ENCODE data around the gene ELAVL2. TPM values are rescaled to one million over a fixed set of nuclear protein-coding genes. Genes with fewer than 3 reads are reported as not detected.

The ELAVL2 gene
- total and polyA plus RNA-seq, 9 of the 15 experiments (the other 6 are each of a cell fraction or from before 2014, with no cell fraction given), result not detected

GRCh38 chr9:23663946-23664345 is 162.1 kb downstream of the ELAVL2 start (continued):
- TF ChIP-seq HBP1 (CRISPR knock-in tag; IDR thresholded peaks at IDR 0.05) (no peak), MNT (conservative IDR thresholded peaks at IDR 0.05) (no peak), ZNF384 (IDR thresholded peaks at IDR 0.05; ENCODE audit: low read depth, low read length) (no peak), HNRNPLL (IDR thresholded peaks at IDR 0.05; ENCODE audit: low read depth, low read length, poor library complexity, severe bottlenecking) (no peak), GMEB1 (CRISPR knock-in tag; IDR thresholded peaks at IDR 0.05) (no peak)

GRCh38 chr9:23663536-23663935 is 162.5 kb downstream of the ELAVL2 start:
- H3K4me3 ChIP-seq, result no peak overlapping the region
- no CpG with 5 or more reads among the region's 6 CpGs for WGBS (ENCODE audit: insufficient coverage, low coverage, missing lambda C conversion rate)
- H3K27ac ChIP-seq (ENCODE audit: extremely low read depth, low read depth, low read length), result no peak overlapping the region
- FAIRE-seq (no peak), DNase-seq (ENCODE audit: extremely low read depth in 1 of 4, low spot score in 3 of 4) (no peak), ATAC-seq (no peak)
- H3K27me3 ChIP-seq (ENCODE audit: control insufficient read depth in 2 of 2, insufficient read depth in 2 of 2, low read length in 2 of 2), result no peaks in the 10 kb centered on the region
- in situ Hi-C loops (cut with MboI), result no loop called here
- H3K79me2 ChIP-seq (ENCODE audit: control insufficient read depth, insufficient read depth, low read length), result no peaks in the 10 kb centered on the region
- H4K20me1 ChIP-seq (replicated peaks; ENCODE audit: control insufficient read depth, insufficient read depth, low read length), result no peaks in the 10 kb centered on the region
- no peaks in the 10 kb centered on the region for H3K9me1 ChIP-seq (ENCODE audit: control insufficient read depth, insufficient read depth, low read length)
- intact Hi-C loops (cut with micrococcal nuclease), result no loop called here
- H3K9me3 ChIP-seq (replicated peaks; ENCODE audit: control insufficient read depth, insufficient read depth, low read depth, low read length), result no peaks in the 10 kb centered on the region
- H3K4me1 ChIP-seq (replicated peaks in 1 of 2; ENCODE audit: control insufficient read depth in 2 of 2, insufficient read depth in 2 of 2, low read length in 2 of 2), result no peaks in the 10 kb centered on the region
- no peaks in the 10 kb centered on the region for H3K36me3 ChIP-seq (ENCODE audit: control insufficient read depth, insufficient read depth, low read length)
- H2AFZ ChIP-seq (ENCODE audit: low read depth, low read length), result no peak overlapping the region
- no peak overlapping the region for H3K9ac ChIP-seq (ENCODE audit: insufficient read depth in 1 of 2, low read depth in 2 of 2, low read length in 2 of 2)
- CTCF ChIA-PET (ENCODE audit: low intra/inter-chr PET ratio), result no interaction called here
- H3K4me2 ChIP-seq (ENCODE audit: insufficient read depth, low read length), result no peak overlapping the region
- POLR2A ChIA-PET, result no interaction called here
- BruUV-seq (replicated peaks), result no TSS peak
- TF ChIP-seq POLR2AphosphoS2 (IDR thresholded peaks at IDR 0.05; ENCODE audit: low read length) (no peak), BRD4 (IDR thresholded peaks at IDR 0.05) (no peak), HMG20B (CRISPR knock-in tag; IDR thresholded peaks at IDR 0.05) (no peak), ELK1 (CRISPR knock-in tag; IDR thresholded peaks at IDR 0.05) (no peak), TAF9B (IDR thresholded peaks at IDR 0.05; ENCODE audit: partially characterized antibody) (no peak), ZNF280B (CRISPR knock-in tag; IDR thresholded peaks at IDR 0.05) (no peak), SNIP1 (IDR thresholded peaks at IDR 0.05; ENCODE audit: low read depth) (no peak), TRIM28 (IDR thresholded peaks at IDR 0.05) (no peak), NFIC (IDR thresholded peaks at IDR 0.05) (no peak), KAT7 (CRISPR knock-in tag; IDR thresholded peaks at IDR 0.05; ENCODE audit: borderline replicate concordance) (no peak), SMAD4 (CRISPR knock-in tag; conservative IDR thresholded peaks at IDR 0.05) (no peak)
